HL-60 (cell line): Measurements from ENCODE around the gene RPS6KA4.

ENCODE experiments used
- POLR2AphosphoS5 ChIP-seq: IDR thresholded peaks from 2 replicates; pipeline ENCODE4 v1.6.1; 2012; ENCODE audit warnings: low read depth
- REST ChIP-seq: IDR thresholded peaks from 2 replicates; pipeline ENCODE4 v1.6.1; 2012; ENCODE audit warnings: low read depth; ENCODE audit not compliant: insufficient replicate concordance
- TF ChIP-seq, protein P1 (sequence below): IDR thresholded peaks from one replicate; pipeline ENCODE4 v1.5.1; 2011; ENCODE audit warnings: low read length, control low read depth, inconsistent platforms; ENCODE audit not compliant: insufficient read depth

DNA sequence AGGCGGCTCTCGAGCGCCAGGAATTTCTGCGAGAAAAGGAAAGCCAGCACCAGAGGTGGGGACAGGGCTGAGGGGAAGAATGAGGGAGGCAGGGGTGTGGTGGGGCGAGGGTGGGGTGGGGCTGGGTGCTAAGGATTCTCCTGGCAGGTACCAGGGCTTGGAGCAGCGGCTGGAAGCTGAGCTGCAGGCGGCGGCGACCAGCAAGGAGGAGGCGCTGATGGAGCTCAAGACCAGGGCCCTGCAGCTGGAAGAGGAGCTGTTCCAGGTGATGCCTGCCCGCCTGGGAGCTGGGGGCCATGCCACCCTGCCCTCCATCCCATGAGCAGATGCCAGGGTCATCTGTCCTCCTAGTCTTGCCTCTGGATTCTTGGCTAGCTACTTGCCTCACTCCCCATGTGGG, 9.6 kb upstream of the RPS6KA4 start:
- TF ChIP-seq, protein P1, sequence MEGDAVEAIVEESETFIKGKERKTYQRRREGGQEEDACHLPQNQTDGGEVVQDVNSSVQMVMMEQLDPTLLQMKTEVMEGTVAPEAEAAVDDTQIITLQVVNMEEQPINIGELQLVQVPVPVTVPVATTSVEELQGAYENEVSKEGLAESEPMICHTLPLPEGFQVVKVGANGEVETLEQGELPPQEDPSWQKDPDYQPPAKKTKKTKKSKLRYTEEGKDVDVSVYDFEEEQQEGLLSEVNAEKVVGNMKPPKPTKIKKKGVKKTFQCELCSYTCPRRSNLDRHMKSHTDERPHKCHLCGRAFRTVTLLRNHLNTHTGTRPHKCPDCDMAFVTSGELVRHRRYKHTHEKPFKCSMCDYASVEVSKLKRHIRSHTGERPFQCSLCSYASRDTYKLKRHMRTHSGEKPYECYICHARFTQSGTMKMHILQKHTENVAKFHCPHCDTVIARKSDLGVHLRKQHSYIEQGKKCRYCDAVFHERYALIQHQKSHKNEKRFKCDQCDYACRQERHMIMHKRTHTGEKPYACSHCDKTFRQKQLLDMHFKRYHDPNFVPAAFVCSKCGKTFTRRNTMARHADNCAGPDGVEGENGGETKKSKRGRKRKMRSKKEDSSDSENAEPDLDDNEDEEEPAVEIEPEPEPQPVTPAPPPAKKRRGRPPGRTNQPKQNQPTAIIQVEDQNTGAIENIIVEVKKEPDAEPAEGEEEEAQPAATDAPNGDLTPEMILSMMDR = no peak
- no peak for TF ChIP-seq REST
- TF ChIP-seq POLR2AphosphoS5 = no peak
